H1 (cell line): ENCODE measurements around the gene RAB11A. TPM values are rescaled to one million over a fixed set of nuclear protein-coding genes. Genes with fewer than 3 reads are reported as not detected.

Source experiments
- CTCF ChIA-PET: fragments of 300-600 bp; sonication (Branson Sonifier 250); formaldehyde crosslinking; loops from one replicate; lab custom pipeline; 2021; ENCODE audit not compliant: partially characterized antibody; lab: Charles Lee
- POLR2A ChIA-PET: fragments of 300-600 bp; sonication (Branson Sonifier 250); formaldehyde crosslinking; loops from one replicate; lab custom pipeline; 2021; ENCODE audit warnings: inconsistent platforms; ENCODE audit not compliant: partially characterized antibody; lab: Charles Lee
- DNase-seq, 2 experiments: peaks; one replicate each; pipeline versions ENCODE4 v3.0.0 to v3.0.0-alpha.2; 2010 to 2022; ENCODE audit warnings: low spot score in 2 of 2, low read depth in 1 of 2, mixed read lengths in 1 of 2
- FAIRE-seq: peaks from 2 replicates; lab custom pipeline; 2011; peaks lifted over from hg19 to GRCh38; lab: Jason Lieb, UNC
- H2AFZ ChIP-seq: 2 replicates; pipeline ENCODE4 v1.8.1; 2012; ENCODE audit warnings: low read length, inconsistent platforms
- H2AK5ac ChIP-seq: 2 replicates; pipeline ENCODE4 v1.6.1; 2013; ENCODE audit warnings: low read depth, low read length
- H2BK120ac ChIP-seq: replicated peaks from 2 replicates; pipeline ENCODE3; 2013; ENCODE audit warnings: low read depth, low read length, inconsistent platforms
- H2BK12ac ChIP-seq: 2 replicates; pipeline ENCODE4 v1.6.1; 2013; ENCODE audit warnings: low read depth, low read length
- H2BK15ac ChIP-seq: 2 replicates; pipeline ENCODE4 v1.6.1; 2013; ENCODE audit warnings: low read length
- H2BK20ac ChIP-seq: 2 replicates; pipeline ENCODE4 v1.6.1; 2013; ENCODE audit warnings: low read length
- H2BK5ac ChIP-seq: 2 replicates; pipeline ENCODE4 v1.6.1; 2013; ENCODE audit warnings: low read depth, low read length
- H3K14ac ChIP-seq: 2 replicates; pipeline ENCODE4 v1.6.1; 2013; ENCODE audit warnings: inconsistent platforms; ENCODE audit not compliant: insufficient read length
- H3K18ac ChIP-seq: 2 replicates; pipeline ENCODE4 v1.6.1; 2013; ENCODE audit warnings: low read length; ENCODE audit errors: extremely low read depth
- H3K23ac ChIP-seq: 2 replicates; pipeline ENCODE4 v1.6.1; 2013; ENCODE audit warnings: inconsistent platforms; ENCODE audit not compliant: insufficient read length
- H3K23me2 ChIP-seq: 2 replicates; pipeline ENCODE4 v1.6.1; 2013; ENCODE audit warnings: low read depth, low read length
- H3K27ac ChIP-seq: 2 replicates; pipeline ENCODE4 v1.6.1; 2011; ENCODE audit warnings: low read depth, low read length, inconsistent platforms
- H3K27me3 ChIP-seq, 4 experiments: replicated peaks in 1 of 4; 1 replicate in 1 of 4; 2 replicates in 3 of 4; pipeline versions ENCODE4 v1.6.1 to v1.8.1; 2011 to 2013; ENCODE audit warnings: low read length in 3 of 4, mild to moderate bottlenecking in 3 of 4, inconsistent platforms in 2 of 4, mixed read lengths in 2 of 4, moderate library complexity in 1 of 4; ENCODE audit not compliant: control insufficient read depth in 3 of 4, insufficient read depth in 3 of 4; ENCODE audit errors: extremely low read depth in 1 of 4
- H3K36me3 ChIP-seq, 4 experiments: 2 replicates each; pipeline versions ENCODE4 v1.6.1 to v1.8.1; 2011 to 2013; ENCODE audit warnings: mild to moderate bottlenecking in 4 of 4, low read length in 3 of 4, moderate library complexity in 2 of 4, control low read depth in 1 of 4, inconsistent platforms in 1 of 4; ENCODE audit not compliant: insufficient read depth in 4 of 4, control insufficient read depth in 2 of 4
- H3K4ac ChIP-seq: replicated peaks from 2 replicates; pipeline ENCODE3; 2013; ENCODE audit warnings: low read length, low read depth, mixed read lengths, inconsistent platforms; ENCODE audit not compliant: insufficient read length
- H3K4me1 ChIP-seq, 4 experiments: replicated peaks in 1 of 4; 1 replicate in 1 of 4; 2 replicates in 3 of 4; pipeline versions ENCODE4 v1.6.1 to v1.8.1; 2011 to 2013; ENCODE audit warnings: low read length in 3 of 4, inconsistent platforms in 2 of 4, mixed read lengths in 1 of 4; ENCODE audit not compliant: insufficient read depth in 4 of 4, control insufficient read depth in 3 of 4
- H3K4me2 ChIP-seq, 2 experiments: 2 replicates each; pipeline versions ENCODE4 v1.6.1 to v1.8.1; 2011 to 2013; ENCODE audit warnings: low read depth in 2 of 2, low read length in 2 of 2, control low read depth in 1 of 2, inconsistent platforms in 1 of 2, mild to moderate bottlenecking in 1 of 2; ENCODE audit not compliant: insufficient read depth in 1 of 2
- H3K4me3 ChIP-seq, 4 experiments: fragments of 200-600, 300-600 bp in 1 of 4; sonication (generic), shearing (Covaris generic), sonication (Bioruptor Twin) in 1 of 4; 2 replicates each; pipeline versions ENCODE4 v1.5.1 to v1.8.1; 2011 to 2016; ENCODE audit warnings: low read length in 4 of 4, low read depth in 3 of 4, control low read depth in 2 of 4, inconsistent platforms in 2 of 4, mild to moderate bottlenecking in 2 of 4, mixed read lengths in 1 of 4, moderate library complexity in 1 of 4; ENCODE audit not compliant: insufficient read depth in 2 of 4; ENCODE audit errors: extremely low read depth in 1 of 4
- H3K56ac ChIP-seq: replicated peaks from 2 replicates; pipeline ENCODE3; 2013; ENCODE audit warnings: low read depth, mild to moderate bottlenecking, mixed read lengths, low read length, inconsistent platforms; ENCODE audit not compliant: insufficient read length
- H3K79me1 ChIP-seq: 2 replicates; pipeline ENCODE4 v1.6.1; 2013; ENCODE audit warnings: low read depth, low read length, control low read depth
- H3K79me2 ChIP-seq, 2 experiments: 2 replicates each; pipeline versions ENCODE4 v1.6.1 to v1.8.1; 2012 to 2013; ENCODE audit warnings: low read length in 2 of 2, mild to moderate bottlenecking in 2 of 2, inconsistent platforms in 1 of 2; ENCODE audit not compliant: insufficient read depth in 2 of 2, control insufficient read depth in 1 of 2
- H3K9ac ChIP-seq, 4 experiments: replicated peaks in 1 of 4; 1 replicate in 1 of 4; 2 replicates in 3 of 4; pipeline versions ENCODE4 v1.6.1 to v1.8.1; 2011 to 2013; ENCODE audit warnings: low read depth in 3 of 4, low read length in 3 of 4, control low read depth in 2 of 4, mild to moderate bottlenecking in 2 of 4, moderate library complexity in 2 of 4, inconsistent platforms in 1 of 4; ENCODE audit errors: extremely low read depth in 1 of 4
- H3K9me3 ChIP-seq, 2 experiments: 2 replicates each; pipeline versions ENCODE4 v1.6.1 to v1.8.1; 2012 to 2013; ENCODE audit warnings: mild to moderate bottlenecking in 2 of 2, moderate library complexity in 2 of 2, control low read depth in 1 of 2, inconsistent platforms in 1 of 2, low read depth in 1 of 2, low read length in 1 of 2, mixed read lengths in 1 of 2; ENCODE audit not compliant: insufficient read depth in 2 of 2
- H4K20me1 ChIP-seq, 2 experiments: replicated peaks in 1 of 2; 2 replicates each; pipeline versions ENCODE3 to v1.8.1; 2011 to 2013; ENCODE audit warnings: inconsistent platforms in 2 of 2, low read length in 2 of 2, mild to moderate bottlenecking in 1 of 2; ENCODE audit not compliant: insufficient read depth in 2 of 2, control insufficient read depth in 1 of 2
- H4K5ac ChIP-seq: 2 replicates; pipeline ENCODE4 v1.6.1; 2013; ENCODE audit warnings: low read length, low read depth, mixed read lengths, inconsistent platforms; ENCODE audit not compliant: insufficient read length
- H4K8ac ChIP-seq: 2 replicates; pipeline ENCODE4 v1.8.0; 2013; ENCODE audit warnings: mild to moderate bottlenecking, moderate library complexity, low read length, inconsistent platforms; ENCODE audit not compliant: insufficient read depth; ENCODE audit errors: extremely low read depth
- H4K91ac ChIP-seq: replicated peaks from 2 replicates; pipeline ENCODE3; 2013; ENCODE audit warnings: low read length, mixed read lengths, inconsistent platforms; ENCODE audit not compliant: insufficient read length
- ASH2L ChIP-seq: fragments of 200-600, 300-600 bp; sonication (generic); IDR thresholded peaks from one replicate; pipeline ENCODE4 v1.7.1; 2017; ENCODE audit warnings: low read length
- ATF2 ChIP-seq: IDR thresholded peaks from 2 replicates; pipeline ENCODE4 v1.6.1; 2012; ENCODE audit warnings: low read length, inconsistent platforms
- CREB1 ChIP-seq: IDR thresholded peaks from 2 replicates; pipeline ENCODE4 v1.6.1; 2012; ENCODE audit warnings: inconsistent platforms
- JUN ChIP-seq: IDR thresholded peaks from 2 replicates; pipeline ENCODE4 v1.6.1; 2011; ENCODE audit warnings: low read depth, mild to moderate bottlenecking, improper control_type of control experiment, low read length
- KDM5A ChIP-seq: fragments of 200-600 bp; IDR thresholded peaks from 2 replicates; pipeline ENCODE4 v1.7.1; 2012; ENCODE audit warnings: mild to moderate bottlenecking, low read length, inconsistent platforms, mixed read lengths
- POLR2A ChIP-seq, 2 experiments: IDR thresholded peaks; 1 replicate in 1 of 2; 2 replicates in 1 of 2; pipeline ENCODE4 v1.6.1; 2011; ENCODE audit warnings: low read depth in 2 of 2, low read length in 2 of 2, mild to moderate bottlenecking in 2 of 2; ENCODE audit errors: control extremely low read depth in 1 of 2
- SP4 ChIP-seq: IDR thresholded peaks from 2 replicates; pipeline ENCODE4 v1.6.1; 2012; ENCODE audit warnings: low read length, inconsistent platforms
- SRF ChIP-seq: IDR thresholded peaks from 2 replicates; pipeline ENCODE4 v1.6.1; 2011; ENCODE audit warnings: mild to moderate bottlenecking, low read depth, low read length, moderate library complexity
- USF2 ChIP-seq: IDR thresholded peaks from 2 replicates; pipeline ENCODE4 v1.6.1; 2011; ENCODE audit warnings: low read length, improper control_type of control experiment
- WGBS, 2 experiments: shearing (Covaris generic) in 1 of 2; methylation state at CpG; one replicate each; pipeline versions ENCODE4 v1.1.6 to v1.1.7; 2013 to 2015; ENCODE audit warnings: low lambda C conversion rate in 2 of 2, mixed read lengths in 2 of 2, inconsistent platforms in 1 of 2, low coverage in 1 of 2, missing lambda C conversion rate in 1 of 2; ENCODE audit not compliant: insufficient replicate concordance in 2 of 2, insufficient coverage in 1 of 2, insufficient read length in 1 of 2; ENCODE audit errors: extremely low coverage in 1 of 2, missing lambda C conversion rate in 1 of 2; 5-methylcytosine and 5-hydroxymethylcytosine counted together
- polyA plus RNA-seq, 7 experiments: library from polyadenylated mRNA; depleted of rRNA in 3 of 7; stranded (reverse) in 5 of 7; unstranded in 2 of 7; fragments of >200 nt in 5 of 7; fragments of 200-250 nt in 2 of 7; gene quantifications; 1 replicate in 5 of 7; 2 replicates in 1 of 7; 4 replicates in 1 of 7; pipeline versions ENCODE4 v1.2.1 to v1.2.3, GENCODE V29; 2011 to 2013; ENCODE audit warnings: missing spikeins in 2 of 7, mixed read lengths in 2 of 7
- total RNA-seq: library from RNA; stranded (reverse); fragmentation: NEBNext Ultra II Directional; extraction: Animal tissue kit (Norgen Biotek cat#: 25700); gene quantifications from 2 replicates; pipeline ENCODE4 v1.2.1, GENCODE V29; 2021

RAB11A gene
- total and polyA plus RNA-seq, 2 of the 8 experiments (the other 6 are each of a cell fraction or from before 2014, with no cell fraction given), result 211 to 254 TPM

GRCh38 chr15:65869954-65870871 lies 922 bp downstream of the RAB11A start:
- Histone ChIP-seq H2BK15ac (no peak overlapping the region), H2BK12ac (no peak overlapping the region; the same call in 1 of the 2 replicates), H3K27ac (peak overlapping the region; percentile 92), H3K79me1 (no peaks in the 10 kb centered on the region; the same call in 1 of the 2 replicates), H2BK120ac (no peak overlapping the region), H4K5ac (no peak overlapping the region), H2AK5ac (no peak overlapping the region), H3K4me1 (peaks cover 0 to 2% (median 0%) of the 10 kb centered on the region in 4 experiments; a peak in 2 of 7 replicates), H3K36me3 (no peaks in the 10 kb centered on the region; a peak in 1 of 8 replicates), H3K79me2 (peaks cover 7 to 54% of the 10 kb centered on the region in 2 experiments), H3K4ac (peak overlapping the region; percentile 76), H3K23ac (no peak overlapping the region), H2BK5ac (peak overlapping the region; percentile 98), H3K27me3 (no peaks in the 10 kb centered on the region), H3K56ac (peak overlapping the region; percentile 43), H3K4me3 (peak overlapping the region; percentile 85 to 99 (median 92)), H4K91ac (no peak overlapping the region), H3K14ac (no peak overlapping the region), H3K23me2 (peaks cover 6% of the 10 kb centered on the region; the same call in 1 of the 2 replicates), H4K20me1 (peaks cover 2 to 3% of the 10 kb centered on the region in 2 experiments), H2BK20ac (no peak overlapping the region), H4K8ac (no peak overlapping the region), H3K9ac (peak overlapping the region; percentile 25 to 96 (median 84)), H3K4me2 (peak overlapping the region; percentile 87 to 89), H3K18ac (peak overlapping the region; percentile 72), H2AFZ (no peak overlapping the region), H3K9me3 (no peaks in the 10 kb centered on the region)
- FAIRE-seq, result no peak
- ChIA-PET POLR2A (interaction anchor here (0.8 to 2.6 kb wide), 28 partner anchors 8 to 635 kb away, joined by 3 to 19 read pairs (median 4); partner anchors contain the start of genes HACD3, INTS14, RNU5B-1 and RPL4), CTCF (interaction anchor here (0.6 to 5.5 kb wide), 20 partner anchors 8 to 416 kb away, joined by 3 to 40 read pairs (median 4); partner anchors contain the start of genes DENND4A and INTS14)
- no peak for DNase-seq
- 3% methylated on average over 31 of the region's 43 CpGs; no CpG with 5 or more reads in 1 of the 2 experiments for WGBS, 2 experiments
- TF ChIP-seq ASH2L (peak; percentile 20), POLR2A (IDR thresholded peaks at IDR 0.05; ENCODE audit: control extremely low read depth in 1 of 2, low read depth in 2 of 2, low read length in 2 of 2) (no peak), CREB1 (0 out of 2 replicates have a peak, but pooled peaks have one; percentile 15), USF2 (no peak), SP4 (no peak), ATF2 (no peak), KDM5A (no peak), SRF (no peak), JUN (no peak)
